ENCODE data around the gene SMNDC1.
"Not testable (repeated sequence)": the region's sequence is repeated elsewhere in the genome, so short reads cannot be mapped to it uniquely, and the experiment has no call there.

SMNDC1 gene

DNA sequence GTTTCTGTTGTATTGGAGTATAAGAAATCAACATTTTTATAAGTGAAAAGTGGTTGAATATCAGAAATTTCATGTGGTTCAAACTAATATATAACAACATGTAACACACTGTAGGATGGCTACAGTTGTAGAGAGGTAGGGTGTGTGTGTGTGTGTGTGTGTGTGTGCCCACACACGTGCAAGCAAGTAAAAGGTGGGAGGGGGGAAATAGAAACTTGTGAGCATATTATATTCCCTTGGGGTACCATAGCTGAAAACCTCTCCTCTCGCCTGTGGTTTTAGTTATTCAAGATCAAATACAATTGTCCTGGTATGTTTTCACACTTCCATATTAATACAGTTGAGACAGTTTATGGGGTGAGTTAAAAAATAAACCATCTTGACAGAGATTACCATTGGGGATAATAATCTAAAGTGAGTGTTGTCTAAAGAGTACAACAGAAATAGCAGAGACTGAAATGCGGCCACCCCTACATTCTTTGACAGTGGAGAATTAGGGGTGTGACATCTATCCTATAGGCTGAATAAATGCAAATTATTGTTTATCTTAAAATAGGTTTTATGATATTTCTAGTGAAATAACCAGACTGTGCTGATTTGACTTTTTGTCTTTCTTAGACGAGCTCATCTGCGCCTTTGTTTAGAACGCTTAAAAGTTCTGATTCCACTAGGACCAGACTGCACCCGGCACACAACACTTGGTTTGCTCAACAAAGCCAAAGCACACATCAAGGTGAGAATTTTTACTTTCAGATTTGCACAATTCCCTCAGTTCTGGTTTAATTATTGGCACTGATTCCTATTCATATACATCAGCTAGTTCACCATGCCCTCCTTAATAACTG is 25.9 kb downstream of the SMNDC1 start:
- no peak overlapping the region for H3K4me3 ChIP-seq (ENCODE audit: low read depth in 1 of 2, low read length in 2 of 2)
- H3K9me3 ChIP-seq (ENCODE audit: low read length) = no peaks in the 10 kb centered on the region
- H3K36me3 ChIP-seq (ENCODE audit: insufficient read depth, low read length) = peaks cover 6% of the 10 kb centered on the region
- H3K9ac ChIP-seq (ENCODE audit: low read length) = no peak overlapping the region
- no peaks in the 10 kb centered on the region for H3K27me3 ChIP-seq (ENCODE audit: control insufficient read depth in 1 of 2, insufficient read depth in 2 of 2, low read length in 2 of 2)
- peaks cover 20% of the 10 kb centered on the region for H3K4me1 ChIP-seq (ENCODE audit: insufficient read depth, low read length)
- peak overlapping the region; percentile 21 for H3K27ac ChIP-seq (ENCODE audit: low read depth, low read length)

DNA sequence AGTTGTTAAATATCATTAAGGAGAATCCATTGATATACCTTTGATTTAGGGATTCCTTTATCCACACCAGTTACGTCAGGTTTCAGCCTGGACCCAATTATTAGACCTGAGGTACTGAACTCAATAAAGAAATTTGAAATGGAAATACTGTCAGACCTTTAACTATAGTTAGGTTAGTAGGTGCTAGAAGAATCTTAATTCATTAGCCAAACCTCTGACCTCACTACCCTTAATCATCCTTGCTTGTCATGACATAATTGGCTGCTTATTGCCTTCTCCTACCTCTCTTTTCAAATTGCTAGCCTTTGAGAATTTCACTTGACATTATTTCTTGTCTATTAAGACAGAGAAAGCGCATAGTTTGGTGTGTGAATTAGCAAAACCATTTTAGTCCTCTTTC is 27.1 kb downstream of the SMNDC1 start:
- Histone ChIP-seq H3K27ac (ENCODE audit: low read depth, low read length) (no peak overlapping the region), H3K27me3 (ENCODE audit: control insufficient read depth in 1 of 2, insufficient read depth in 2 of 2, low read length in 2 of 2) (no peaks in the 10 kb centered on the region), H3K36me3 (ENCODE audit: insufficient read depth, low read length) (peaks cover 6% of the 10 kb centered on the region), H3K9me3 (ENCODE audit: low read length) (no peaks in the 10 kb centered on the region), H3K4me3 (ENCODE audit: low read depth in 1 of 2, low read length in 2 of 2) (no peak overlapping the region), H3K9ac (ENCODE audit: low read length) (no peak overlapping the region), H3K4me1 (ENCODE audit: insufficient read depth, low read length) (peaks cover 27% of the 10 kb centered on the region)

DNA sequence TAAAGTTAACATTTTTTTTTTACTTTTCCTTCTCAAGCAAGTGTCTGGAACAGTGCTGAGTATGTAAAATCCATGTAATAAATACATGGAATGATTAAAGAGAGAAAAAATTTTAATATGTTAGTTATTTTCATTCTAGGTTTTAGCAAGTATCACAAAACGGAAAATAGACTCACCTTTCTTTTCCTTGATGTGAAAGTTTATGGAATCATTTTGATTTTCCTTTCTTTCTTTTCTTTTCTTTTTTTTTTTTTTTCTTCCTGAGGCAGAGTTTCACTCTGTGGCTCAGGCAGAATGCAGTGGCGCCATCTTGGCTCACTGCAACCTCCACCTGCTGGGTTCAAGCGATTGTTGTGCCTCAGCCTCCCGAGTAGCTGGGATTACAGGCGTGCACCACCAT is 28.1 kb downstream of the SMNDC1 start:
- H3K27me3 ChIP-seq (ENCODE audit: control insufficient read depth in 1 of 2, insufficient read depth in 2 of 2, low read length in 2 of 2) = no peaks in the 10 kb centered on the region
- H3K4me3 ChIP-seq (ENCODE audit: low read depth in 1 of 2, low read length in 2 of 2) = no peak overlapping the region
- peaks cover 6% of the 10 kb centered on the region for H3K36me3 ChIP-seq (ENCODE audit: insufficient read depth, low read length)
- no peak overlapping the region for H3K27ac ChIP-seq (ENCODE audit: low read depth, low read length)
- no peaks in the 10 kb centered on the region for H3K9me3 ChIP-seq (ENCODE audit: low read length)
- H3K9ac ChIP-seq (ENCODE audit: low read length) = no peak overlapping the region
- peaks cover 27% of the 10 kb centered on the region for H3K4me1 ChIP-seq (ENCODE audit: insufficient read depth, low read length)

DNA sequence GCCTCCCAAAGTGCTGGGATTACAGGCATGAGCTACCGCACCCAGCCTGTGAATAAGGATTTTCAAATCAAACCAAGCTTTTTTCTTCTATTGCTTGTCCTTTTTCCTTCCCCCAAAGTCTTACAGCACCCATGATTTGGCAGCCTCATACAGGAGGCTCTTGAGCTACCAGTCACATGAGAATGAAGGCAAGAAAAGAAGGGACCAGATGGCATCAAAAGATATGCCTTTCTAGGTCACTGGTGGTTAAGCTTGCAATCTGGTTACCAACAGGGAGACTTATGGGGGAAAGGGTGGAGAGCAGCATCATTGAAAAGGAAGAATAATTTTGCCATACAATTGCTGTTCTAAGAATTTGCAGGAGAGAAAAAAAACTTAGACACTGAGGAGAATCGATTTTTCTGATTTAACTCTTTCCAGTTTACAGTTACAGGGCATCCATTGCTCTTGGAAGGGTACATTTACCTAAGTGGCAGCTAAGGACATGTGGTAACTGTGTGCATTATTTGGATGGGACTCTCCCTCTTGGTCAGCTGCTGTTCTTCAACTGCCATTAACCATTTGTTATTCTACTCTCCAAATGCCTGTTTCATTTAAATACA is 29.5 kb downstream of the SMNDC1 start:
- Histone ChIP-seq H3K4me1 (ENCODE audit: insufficient read depth, low read length) (peaks cover 28% of the 10 kb centered on the region), H3K27ac (ENCODE audit: low read depth, low read length) (no peak overlapping the region), H3K4me3 (ENCODE audit: low read depth in 1 of 2, low read length in 2 of 2) (no peak overlapping the region), H3K27me3 (ENCODE audit: control insufficient read depth in 1 of 2, insufficient read depth in 2 of 2, low read length in 2 of 2) (no peaks in the 10 kb centered on the region), H3K9me3 (ENCODE audit: low read length) (no peaks in the 10 kb centered on the region), H3K9ac (ENCODE audit: low read length) (no peak overlapping the region), H3K36me3 (ENCODE audit: insufficient read depth, low read length) (no peaks in the 10 kb centered on the region)

DNA sequence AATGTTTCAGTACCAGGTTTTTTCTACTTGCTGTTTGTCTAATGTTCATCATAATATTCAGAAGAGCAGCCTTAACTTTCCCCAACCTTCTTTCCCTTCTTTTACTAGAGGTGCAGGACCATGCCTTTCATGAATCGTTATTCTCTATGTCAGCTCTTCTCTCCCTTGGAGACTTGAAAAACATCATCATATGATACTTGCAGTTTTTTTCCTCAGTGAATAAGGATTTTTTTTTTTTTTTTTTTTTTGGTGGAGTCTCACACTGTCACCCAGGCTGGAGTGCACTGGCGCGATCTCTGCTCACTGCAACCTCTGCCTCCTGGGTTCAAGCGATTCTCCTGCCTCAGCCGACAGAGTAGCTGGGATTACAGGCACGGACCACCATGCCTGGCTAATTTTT is 30.1 kb downstream of the SMNDC1 start:
- no peaks in the 10 kb centered on the region for H3K36me3 ChIP-seq (ENCODE audit: insufficient read depth, low read length)
- H3K4me1 ChIP-seq (ENCODE audit: insufficient read depth, low read length) = peaks cover 34% of the 10 kb centered on the region
- no peaks in the 10 kb centered on the region for H3K27me3 ChIP-seq (ENCODE audit: control insufficient read depth in 1 of 2, insufficient read depth in 2 of 2, low read length in 2 of 2)
- H3K9me3 ChIP-seq (ENCODE audit: low read length) = no peaks in the 10 kb centered on the region
- no peak overlapping the region for H3K27ac ChIP-seq (ENCODE audit: low read depth, low read length)
- no peak overlapping the region for H3K4me3 ChIP-seq (ENCODE audit: low read depth in 1 of 2, low read length in 2 of 2)
- H3K9ac ChIP-seq (ENCODE audit: low read length) = no peak overlapping the region

DNA sequence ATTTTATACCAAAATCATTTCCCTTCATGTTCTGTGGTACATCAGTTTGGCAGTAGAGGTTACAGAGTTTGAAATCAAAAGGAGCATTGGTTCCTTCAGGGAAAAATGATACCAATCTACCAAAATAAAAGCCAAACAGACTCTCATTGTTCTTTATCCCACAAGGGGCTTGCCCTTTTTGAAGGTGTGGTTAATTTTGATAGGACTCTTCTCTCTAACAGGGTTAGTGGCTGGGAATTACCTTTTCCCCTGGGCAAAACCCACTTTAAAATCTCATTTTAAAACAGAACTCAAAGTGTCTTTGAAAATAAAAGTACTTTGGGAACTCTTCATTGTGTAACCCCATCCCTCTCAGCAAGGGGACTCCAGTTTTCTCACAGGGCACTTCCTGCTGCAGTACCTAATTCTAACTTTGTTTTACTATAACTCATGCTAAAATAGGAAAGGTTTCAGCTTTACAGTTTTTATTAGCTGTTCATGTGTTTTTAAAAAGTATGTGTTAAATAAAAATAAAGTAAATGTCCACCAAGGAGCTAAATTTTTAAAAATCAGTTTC is 30.6 kb downstream of the SMNDC1 start:
- H3K27me3 ChIP-seq (ENCODE audit: control insufficient read depth in 1 of 2, insufficient read depth in 2 of 2, low read length in 2 of 2) = no peaks in the 10 kb centered on the region
- no peaks in the 10 kb centered on the region for H3K9me3 ChIP-seq (ENCODE audit: low read length)
- no peak overlapping the region for H3K4me3 ChIP-seq (ENCODE audit: low read depth in 1 of 2, low read length in 2 of 2)
- no peaks in the 10 kb centered on the region for H3K36me3 ChIP-seq (ENCODE audit: insufficient read depth, low read length)
- H3K9ac ChIP-seq (ENCODE audit: low read length) = no peak overlapping the region
- H3K27ac ChIP-seq (ENCODE audit: low read depth, low read length) = peak overlapping the region; percentile 60
- H3K4me1 ChIP-seq (ENCODE audit: insufficient read depth, low read length) = peaks cover 36% of the 10 kb centered on the region

DNA sequence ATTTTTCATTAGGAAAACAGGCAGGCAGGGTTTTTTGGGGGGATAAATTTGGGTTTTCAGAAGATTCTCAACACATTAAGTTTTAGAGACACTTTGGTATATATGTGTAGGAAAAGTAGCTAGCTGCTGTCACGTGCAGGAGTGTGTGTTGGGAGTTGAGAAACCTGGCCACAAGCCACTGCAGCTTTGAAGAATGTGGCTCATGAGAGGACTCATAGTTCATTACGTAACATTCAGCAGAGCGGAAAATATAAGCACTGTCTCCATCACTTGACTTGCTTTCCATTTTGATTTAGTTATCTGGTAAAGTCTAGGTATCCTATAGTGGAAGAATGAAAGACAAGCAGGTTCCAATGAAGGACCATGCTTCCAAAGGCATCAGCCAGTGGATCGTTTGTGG is 31.2 kb downstream of the SMNDC1 start:
- no peaks in the 10 kb centered on the region for H3K27me3 ChIP-seq (ENCODE audit: control insufficient read depth in 1 of 2, insufficient read depth in 2 of 2, low read length in 2 of 2)
- no peak overlapping the region for H3K9ac ChIP-seq (ENCODE audit: low read length)
- no peaks in the 10 kb centered on the region for H3K9me3 ChIP-seq (ENCODE audit: low read length)
- H3K4me1 ChIP-seq (ENCODE audit: insufficient read depth, low read length) = peaks cover 39% of the 10 kb centered on the region
- H3K27ac ChIP-seq (ENCODE audit: low read depth, low read length) = peak overlapping the region; percentile 27
- H3K4me3 ChIP-seq (ENCODE audit: low read depth in 1 of 2, low read length in 2 of 2) = no peak overlapping the region
- H3K36me3 ChIP-seq (ENCODE audit: insufficient read depth, low read length) = no peaks in the 10 kb centered on the region

DNA sequence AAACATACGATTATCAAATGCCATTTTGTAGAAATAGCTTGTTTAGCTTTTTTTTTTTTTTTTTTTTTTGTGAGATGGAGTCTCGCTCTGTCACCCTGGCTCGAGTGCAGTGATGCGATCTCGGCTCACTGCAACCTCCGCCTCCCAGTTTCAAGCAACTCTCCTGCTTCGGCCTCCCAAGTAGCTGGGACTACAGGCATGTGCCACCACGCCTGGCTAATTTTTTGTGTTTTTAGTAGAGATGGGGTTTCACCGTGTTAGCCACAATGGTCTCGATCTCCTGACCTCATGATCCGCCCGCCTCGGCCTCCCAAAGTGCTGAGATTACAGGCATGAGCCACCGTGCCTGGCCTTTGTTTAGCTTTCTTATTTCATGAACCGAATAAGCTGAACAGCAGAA is 31.7 kb downstream of the SMNDC1 start:
- H3K9me3 ChIP-seq (ENCODE audit: low read length); H3K27me3 ChIP-seq (ENCODE audit: control insufficient read depth in 1 of 2, insufficient read depth in 2 of 2, low read length in 2 of 2); H3K36me3 ChIP-seq (ENCODE audit: insufficient read depth, low read length); H3K4me3 ChIP-seq (ENCODE audit: low read depth in 1 of 2, low read length in 2 of 2); H3K9ac ChIP-seq (ENCODE audit: low read length): not testable (repeated sequence)
- Histone ChIP-seq H3K27ac (ENCODE audit: low read depth, low read length) (peak overlapping the region; percentile 27), H3K4me1 (ENCODE audit: insufficient read depth, low read length) (peaks cover 39% of the 10 kb centered on the region)

DNA sequence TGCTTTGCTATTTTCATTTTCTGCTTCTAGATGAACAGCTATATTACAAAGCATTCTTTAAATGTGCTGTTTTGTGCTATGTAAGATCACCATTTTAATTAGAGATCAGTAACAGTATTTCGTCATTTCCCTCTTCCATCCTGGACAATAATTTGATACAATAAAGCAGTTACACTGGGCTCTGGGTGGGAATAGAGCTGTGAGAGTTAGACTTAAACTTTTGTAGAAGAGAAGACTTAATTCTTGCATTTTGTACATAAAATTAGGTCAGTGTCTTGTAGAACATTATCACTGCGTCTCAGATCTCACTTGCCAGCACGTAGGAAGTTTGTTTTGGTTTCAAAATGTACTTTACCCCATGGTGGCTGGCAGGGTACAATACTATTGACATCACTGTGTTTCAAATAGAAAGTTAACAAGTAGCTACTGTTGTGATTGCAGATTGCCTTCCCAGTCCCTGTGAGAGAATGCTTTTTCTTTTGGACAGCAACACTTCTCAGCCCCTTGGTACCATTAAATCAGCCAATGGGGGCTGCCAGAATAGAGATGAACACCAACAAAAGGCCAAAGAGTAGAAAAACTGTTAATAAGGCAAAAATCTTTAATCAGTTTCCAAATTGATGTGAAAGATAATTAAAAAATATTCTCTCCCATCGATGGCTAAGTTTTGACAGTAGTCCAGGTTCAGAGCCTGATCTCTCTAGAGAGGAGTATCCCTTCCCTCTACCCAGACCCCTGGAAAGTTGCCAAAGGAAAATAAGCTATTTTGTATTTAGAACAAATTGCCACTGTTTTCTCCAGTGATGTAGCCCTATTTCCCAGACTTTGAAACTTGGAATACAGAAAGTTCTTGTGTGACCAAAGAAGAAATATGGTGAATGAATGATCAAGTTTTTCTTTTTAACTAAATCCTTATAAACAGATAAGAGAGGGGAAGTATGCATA is 35.1 kb downstream of the SMNDC1 start:
- Histone ChIP-seq H3K4me1 (ENCODE audit: insufficient read depth, low read length) (peaks cover 51% of the 10 kb centered on the region), H3K27me3 (ENCODE audit: control insufficient read depth in 1 of 2, insufficient read depth in 2 of 2, low read length in 2 of 2) (no peaks in the 10 kb centered on the region), H3K9ac (ENCODE audit: low read length) (peak overlapping the region; percentile 31), H3K36me3 (ENCODE audit: insufficient read depth, low read length) (no peaks in the 10 kb centered on the region), H3K9me3 (ENCODE audit: low read length) (no peaks in the 10 kb centered on the region), H3K27ac (ENCODE audit: low read depth, low read length) (peak overlapping the region; percentile 60), H3K4me3 (ENCODE audit: low read depth in 1 of 2, low read length in 2 of 2) (peak overlapping the region in 1 of 2 donors; percentile 18)

DNA sequence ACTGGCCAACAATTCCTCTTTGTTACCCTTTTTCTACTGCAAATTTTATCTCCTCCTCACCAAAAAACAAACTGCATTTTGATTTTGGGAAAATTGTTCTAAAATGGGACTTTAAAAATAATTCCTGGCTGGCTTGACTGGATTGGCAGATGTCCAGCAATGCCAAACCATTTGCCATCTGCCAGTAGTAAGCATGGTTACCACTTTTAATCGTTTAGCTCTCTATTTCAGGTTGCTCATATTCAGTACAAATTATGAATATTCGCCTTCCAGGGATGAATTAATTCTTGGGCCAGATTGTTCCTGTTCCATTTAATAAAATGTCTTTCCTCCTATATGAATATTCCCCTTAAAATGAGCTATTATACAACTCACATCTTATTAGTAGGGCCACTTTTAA is 35.7 kb downstream of the SMNDC1 start:
- Histone ChIP-seq H3K9ac (ENCODE audit: low read length) (peak overlapping the region; percentile 31), H3K36me3 (ENCODE audit: insufficient read depth, low read length) (no peaks in the 10 kb centered on the region), H3K4me1 (ENCODE audit: insufficient read depth, low read length) (peaks cover 44% of the 10 kb centered on the region), H3K27ac (ENCODE audit: low read depth, low read length) (peak overlapping the region; percentile 35), H3K4me3 (ENCODE audit: low read depth in 1 of 2, low read length in 2 of 2) (peak overlapping the region in 1 of 2 donors; percentile 18), H3K27me3 (ENCODE audit: control insufficient read depth in 1 of 2, insufficient read depth in 2 of 2, low read length in 2 of 2) (no peaks in the 10 kb centered on the region), H3K9me3 (ENCODE audit: low read length) (no peaks in the 10 kb centered on the region)

DNA sequence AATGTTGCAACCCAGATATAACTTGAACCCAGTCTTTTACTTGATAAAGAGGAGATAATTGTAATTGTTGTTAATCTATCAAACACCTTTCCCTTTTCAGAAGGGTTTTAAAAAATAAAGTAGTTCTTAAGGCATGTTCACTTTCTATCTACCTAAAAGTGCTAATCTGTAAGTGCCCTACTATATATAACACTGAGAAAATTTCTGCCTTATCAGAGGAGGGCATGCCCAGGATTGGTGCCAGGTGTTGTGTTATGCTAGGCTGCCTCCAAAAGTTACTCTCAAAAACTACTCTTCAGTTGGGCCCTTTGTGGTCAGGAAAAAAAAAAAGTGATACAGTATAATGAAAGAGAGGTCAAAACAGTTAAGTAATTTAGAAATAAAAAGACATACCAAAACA is 36.3 kb downstream of the SMNDC1 start:
- H3K27me3 ChIP-seq (ENCODE audit: control insufficient read depth in 1 of 2, insufficient read depth in 2 of 2, low read length in 2 of 2) = no peaks in the 10 kb centered on the region
- H3K27ac ChIP-seq (ENCODE audit: low read depth, low read length) = peak overlapping the region; percentile 40

More for the DNA sequence above, 36.3 kb downstream of the SMNDC1 start:
- Histone ChIP-seq H3K4me3 (ENCODE audit: low read depth in 1 of 2, low read length in 2 of 2) (no peak overlapping the region), H3K9ac (ENCODE audit: low read length) (no peak overlapping the region), H3K36me3 (ENCODE audit: insufficient read depth, low read length) (no peaks in the 10 kb centered on the region), H3K4me1 (ENCODE audit: insufficient read depth, low read length) (peaks cover 44% of the 10 kb centered on the region), H3K9me3 (ENCODE audit: low read length) (no peaks in the 10 kb centered on the region)

All from muscle layer of colon (tissue), 2 donors.